IMR-90 (cell line): Measurements from ENCODE around the gene SNX1. TPM values are rescaled to one million over a fixed set of nuclear protein-coding genes. Genes with fewer than 3 reads are reported as not detected.

Experiments
- ATAC-seq: fragments of 200-7000 bp; cut with Tn5 transposase; 2 replicates; pipeline ENCODE4 v1.9.1; 2020; ENCODE audit warnings: low read depth, mild to moderate bottlenecking, moderate library complexity
- BruUV-seq: library from RNA; stranded (reverse); fragments of 400-500 nt; replicated peaks from 2 replicates; lab custom pipeline; 2021; lab: Mats Ljungman, UMichigan
- CTCF ChIA-PET: fragments of 300-600 bp; formaldehyde crosslinking; extraction: SDS; loops from one replicate; lab custom pipeline; 2021; ENCODE audit warnings: antibody characterized with exemption; lab: Yijun Ruan, JAX
- POLR2A ChIA-PET: fragments of 300-600 bp; sonication (Branson Sonifier 250); formaldehyde crosslinking; loops from one replicate; lab custom pipeline; 2022; ENCODE audit warnings: antibody characterized with exemption; ENCODE audit not compliant: unreplicated experiment; lab: Charles Lee
- DNase-seq: peaks from one replicate; pipeline ENCODE4 v3.0.0; 2013
- H2AFZ ChIP-seq: replicated peaks from 2 replicates; pipeline ENCODE3; 2013; ENCODE audit warnings: low read length, mild to moderate bottlenecking; ENCODE audit not compliant: poor library complexity
- H2AK5ac ChIP-seq: 2 replicates; pipeline ENCODE4 v1.6.1; 2013; ENCODE audit warnings: low read depth, low read length, inconsistent platforms
- H2AK9ac ChIP-seq: replicated peaks from 2 replicates; pipeline ENCODE3; 2013; ENCODE audit warnings: mild to moderate bottlenecking, low read depth, low read length, moderate library complexity; ENCODE audit not compliant: poor library complexity
- H2BK120ac ChIP-seq: 2 replicates; pipeline ENCODE4 v1.6.1; 2013; ENCODE audit warnings: low read depth, low read length, inconsistent platforms
- H2BK15ac ChIP-seq: 3 replicates; pipeline ENCODE4 v1.6.1; 2013; ENCODE audit warnings: low read depth, low read length, inconsistent platforms
- H2BK20ac ChIP-seq: 2 replicates; pipeline ENCODE4 v1.6.1; 2013; ENCODE audit warnings: low read depth, mild to moderate bottlenecking, inconsistent platforms, low read length, moderate library complexity
- H2BK5ac ChIP-seq: 2 replicates; pipeline ENCODE4 v1.6.1; 2013; ENCODE audit warnings: mild to moderate bottlenecking, low read depth, low read length, inconsistent platforms; ENCODE audit not compliant: poor library complexity, severe bottlenecking
- H3K14ac ChIP-seq: replicated peaks from 2 replicates; pipeline ENCODE4 v1.6.1; 2013; ENCODE audit warnings: low read depth, low read length, inconsistent platforms
- H3K18ac ChIP-seq: 2 replicates; pipeline ENCODE4 v1.6.1; 2013; ENCODE audit warnings: low read depth, low read length, control low read depth
- H3K23ac ChIP-seq: 2 replicates; pipeline ENCODE4 v1.6.1; 2013; ENCODE audit warnings: low read depth, low read length, inconsistent platforms
- H3K27ac ChIP-seq: 2 replicates; pipeline ENCODE4 v1.5.1; 2013; ENCODE audit warnings: mild to moderate bottlenecking, control low read depth, low read length; ENCODE audit not compliant: insufficient read depth
- H3K27me3 ChIP-seq: 2 replicates; pipeline ENCODE4 v1.6.1; 2013; ENCODE audit warnings: low read length; ENCODE audit not compliant: control insufficient read depth, insufficient read depth
- H3K36me3 ChIP-seq: 2 replicates; pipeline ENCODE4 v1.6.1; 2013; ENCODE audit warnings: low read length, mixed read lengths; ENCODE audit not compliant: control insufficient read depth, insufficient read depth
- H3K4ac ChIP-seq: 2 replicates; pipeline ENCODE4 v1.6.1; 2013; ENCODE audit warnings: low read depth, low read length, inconsistent platforms
- H3K4me1 ChIP-seq: 2 replicates; pipeline ENCODE4 v1.6.1; 2013; ENCODE audit warnings: low read length, mixed read lengths; ENCODE audit not compliant: control insufficient read depth, insufficient read depth
- H3K4me2 ChIP-seq: 2 replicates; pipeline ENCODE4 v1.6.1; 2013; ENCODE audit warnings: low read depth, mild to moderate bottlenecking, control low read depth, low read length, moderate library complexity
- H3K4me3 ChIP-seq: 2 replicates; pipeline ENCODE4 v1.5.1; 2013; ENCODE audit warnings: low read depth, mild to moderate bottlenecking, control low read depth, low read length, moderate library complexity; ENCODE audit not compliant: insufficient read depth
- H3K56ac ChIP-seq: 2 replicates; pipeline ENCODE4 v1.6.1; 2013; ENCODE audit warnings: low read length, inconsistent platforms; ENCODE audit not compliant: insufficient read depth; ENCODE audit errors: extremely low read depth
- H3K79me1 ChIP-seq, 2 experiments: 2 replicates each; pipeline ENCODE4 v1.6.1; 2013; ENCODE audit warnings: low read length in 2 of 2, inconsistent platforms in 1 of 2, low read depth in 1 of 2
- H3K9ac ChIP-seq: 2 replicates; pipeline ENCODE4 v1.6.1; 2013; ENCODE audit warnings: low read depth, low read length, control low read depth
- H3K9me1 ChIP-seq: 2 replicates; pipeline ENCODE4 v1.6.1; 2013; ENCODE audit warnings: low read length, inconsistent platforms; ENCODE audit not compliant: insufficient read depth
- H3K9me3 ChIP-seq: 2 replicates; pipeline ENCODE4 v1.6.1; 2013; ENCODE audit warnings: low read length; ENCODE audit not compliant: control insufficient read depth, insufficient read depth
- H4K20me1 ChIP-seq: 2 replicates; pipeline ENCODE4 v1.6.1; 2013; ENCODE audit warnings: low read length, inconsistent platforms; ENCODE audit not compliant: insufficient read depth
- H4K5ac ChIP-seq: 2 replicates; pipeline ENCODE4 v1.6.1; 2013; ENCODE audit warnings: mild to moderate bottlenecking, low read depth, low read length, control low read depth
- H4K8ac ChIP-seq, 2 experiments: 2 replicates each; pipeline ENCODE4 v1.6.1; 2013; ENCODE audit warnings: low read depth in 2 of 2, low read length in 2 of 2, control low read depth in 1 of 2, inconsistent platforms in 1 of 2
- H4K91ac ChIP-seq: 2 replicates; pipeline ENCODE4 v1.6.1; 2013; ENCODE audit warnings: low read depth, low read length, inconsistent platforms; ENCODE audit not compliant: insufficient read depth
- CEBPB ChIP-seq: IDR thresholded peaks from 2 replicates; pipeline ENCODE4 v1.6.1; 2012; ENCODE audit warnings: low read depth, low read length, improper control_type of control experiment
- CHD1 ChIP-seq: IDR thresholded peaks from 2 replicates; pipeline ENCODE4 v1.6.1; 2012; ENCODE audit warnings: low read depth, low read length, improper control_type of control experiment
- CTCF ChIP-seq: conservative IDR thresholded peaks from 2 replicates; pipeline ENCODE4 v1.5.1; 2012; ENCODE audit warnings: mild to moderate bottlenecking, low read depth, low read length, improper control_type of control experiment
- MAZ ChIP-seq: IDR thresholded peaks from 2 replicates; pipeline ENCODE4 v1.6.1; 2012; ENCODE audit warnings: low read depth, mild to moderate bottlenecking, low read length, improper control_type of control experiment, moderate library complexity, borderline replicate concordance
- MXI1 ChIP-seq: IDR thresholded peaks from 2 replicates; pipeline ENCODE4 v1.6.1; 2012; ENCODE audit warnings: low read depth, mild to moderate bottlenecking, low read length, moderate library complexity, borderline replicate concordance
- NFE2L2 ChIP-seq: fragments of 150-350 bp; IDR thresholded peaks from 2 replicates; pipeline ENCODE4 v1.6.1; 2016; ENCODE audit warnings: low read depth, mild to moderate bottlenecking, low read length
- POLR2A ChIP-seq: IDR thresholded peaks from 2 replicates; pipeline ENCODE4 v1.6.1; 2012; ENCODE audit warnings: mild to moderate bottlenecking, low read depth, low read length
- SMC3 ChIP-seq: fragments of 150-350 bp; IDR thresholded peaks from 2 replicates; pipeline ENCODE4 v1.6.1; 2016; ENCODE audit warnings: low read depth, mild to moderate bottlenecking, antibody characterized with exemption, low read length, moderate library complexity
- WGBS, 2 experiments: methylation state at CpG; one replicate each; pipeline versions ENCODE4 v1.1.5 to v1.1.7; 2013; ENCODE audit warnings: missing lambda C conversion rate in 2 of 2; ENCODE audit not compliant: insufficient read length in 1 of 2; ENCODE audit errors: extremely low coverage in 2 of 2; 5-methylcytosine and 5-hydroxymethylcytosine counted together
- dilution Hi-C: fragments of 300-500 bp; cut with HindIII; formaldehyde crosslinking; loops from one replicate; pipeline ENCODE4 v1.14.3; 2018; ENCODE audit warnings: low sequenced_read_pairs; ENCODE audit not compliant: unreplicated experiment
- in situ Hi-C: fragments of 300-500 bp; cut with MboI; formaldehyde crosslinking; loops from 3 replicates; pipeline ENCODE4 v1.14.3; 2019; ENCODE audit warnings: low sequenced_read_pairs, inconsistent platforms, mixed read lengths
- intact Hi-C: fragments of 100-400 bp; cut with micrococcal nuclease; formaldehyde crosslinking; loops from 2 replicates; pipeline ENCODE4 v1.10.0; 2022
- polyA plus RNA-seq, 3 experiments: library from polyadenylated mRNA; depleted of rRNA; stranded (reverse); fragments of >200 nt; gene quantifications; 2 replicates each; pipeline ENCODE4 v1.2.3, GENCODE V29; 2012; ENCODE audit warnings: low replicate concordance in 1 of 3
- total RNA-seq: library from RNA; depleted of rRNA; stranded (reverse); fragments of >200 nt; gene quantifications from 2 replicates; pipeline ENCODE4 v1.2.3, GENCODE V29; 2012

Gene SNX1
- total and polyA plus RNA-seq, 2 of the 4 experiments (the other 2 are of a cell fraction), result 35.3 to 72.3 TPM

GRCh38 chr15:64146885-64147681 is 51.3 kb downstream of the SNX1 start:
- H3K9me3 ChIP-seq, result no peaks in the 10 kb centered on the region
- no peaks in the 10 kb centered on the region for H4K20me1 ChIP-seq
- H3K4ac ChIP-seq, result no peak overlapping the region
- no peak overlapping the region for H2BK15ac ChIP-seq
- 0 out of 2 replicates have a peak overlapping the region, but pooled peaks have one; percentile 23 for H3K14ac ChIP-seq
- H3K27ac ChIP-seq, result no peak overlapping the region
- H3K9me1 ChIP-seq, result peaks cover 6% of the 10 kb centered on the region; the same call in 1 of the 2 replicates
- H2AFZ ChIP-seq, result no peak overlapping the region
- ChIA-PET CTCF (no interaction called here), POLR2A (no interaction called here)
- in situ Hi-C loops (no loop called here), intact Hi-C loops (loop anchor here (5.0 kb wide), 1 partner anchor 35 kb away; no protein-coding TSS in a partner anchor), dilution Hi-C loops (no loop called here)
- H2BK5ac ChIP-seq, result no peak overlapping the region
- H3K9ac ChIP-seq, result no peak overlapping the region
- no peak overlapping the region for H2AK5ac ChIP-seq
- peaks cover 12% of the 10 kb centered on the region for H3K36me3 ChIP-seq
- no peak overlapping the region for H2BK20ac ChIP-seq
- H3K18ac ChIP-seq, result no peak overlapping the region
- peaks cover 5% of the 10 kb centered on the region; the same call in 1 of the 2 replicates for H3K27me3 ChIP-seq
- TF ChIP-seq CTCF (no peak), MAZ (no peak), CEBPB (no peak), MXI1 (no peak), NFE2L2 (no peak), CHD1 (no peak), POLR2A (no peak), SMC3 (no peak)
- H3K4me2 ChIP-seq, result no peak overlapping the region
- H3K56ac ChIP-seq, result no peak overlapping the region
- no peaks in the 10 kb centered on the region for H3K79me1 ChIP-seq
- H4K5ac ChIP-seq, result no peak overlapping the region
- no peak overlapping the region for H3K4me3 ChIP-seq
- BruUV-seq, result no TSS peak
- WGBS, 2 experiments, result 69% methylated on average over 8 of the region's 26 CpGs; no CpG with 5 or more reads in 1 of the 2 experiments
- no peak overlapping the region for H4K91ac ChIP-seq
- DNase-seq, result peak; percentile 49
- H2BK120ac ChIP-seq, result no peak overlapping the region
- no peak overlapping the region for H4K8ac ChIP-seq
- ATAC-seq, result peak; percentile 5; the same call in 1 of the 2 replicates
- no peak overlapping the region for H3K23ac ChIP-seq
- peaks cover 2% of the 10 kb centered on the region; the same call in 1 of the 2 replicates for H3K4me1 ChIP-seq
- no peak overlapping the region for H2AK9ac ChIP-seq
